ENCODE data around the gene MEN1. TPM values are rescaled to one million over a fixed set of nuclear protein-coding genes. Genes with fewer than 3 reads are reported as not detected.

The MEN1 gene
- total RNA-seq, 2 donors from 2014 or later = 21.1 to 45.5 TPM

DNA sequence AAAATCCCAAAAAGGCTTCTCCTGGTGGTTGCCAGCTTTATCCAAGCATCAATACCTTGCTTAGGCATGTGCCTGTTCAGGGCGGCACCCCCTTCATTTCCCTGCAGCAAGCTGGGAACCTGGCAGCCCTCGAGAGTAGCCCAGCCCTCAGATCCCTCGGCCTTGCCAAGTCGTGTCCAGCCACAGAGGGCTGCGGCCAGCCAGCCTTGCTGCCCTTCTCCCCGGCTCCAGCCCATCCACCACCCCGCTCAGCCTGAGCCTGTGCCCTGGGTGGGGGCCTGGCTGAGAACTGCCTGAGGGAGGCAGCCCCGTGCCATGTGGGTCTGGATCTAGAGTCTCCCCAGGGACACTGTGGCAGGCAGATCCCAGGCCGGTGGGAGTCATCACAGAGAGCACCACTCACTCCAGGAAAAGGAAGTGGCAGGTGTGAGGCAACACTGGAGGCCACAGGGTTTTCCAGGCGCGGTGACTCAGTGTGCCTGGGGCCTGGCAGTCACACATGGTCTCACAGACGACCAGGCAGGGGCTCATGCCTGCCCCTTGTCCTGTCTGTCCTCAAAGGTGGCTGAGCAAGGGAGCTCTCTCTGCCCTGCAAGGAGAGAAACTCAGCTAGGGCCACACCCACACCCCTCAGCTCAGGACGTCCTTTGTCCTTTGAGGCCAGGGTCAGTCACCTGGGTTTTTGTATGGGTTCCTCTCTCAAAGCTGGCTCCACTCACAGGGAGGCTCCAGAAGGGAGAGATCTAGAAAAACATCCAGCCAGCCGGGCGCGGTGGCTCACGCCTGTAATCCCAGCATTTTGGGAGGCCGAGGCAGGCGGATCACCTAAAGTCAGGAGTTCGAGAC lies 46.3 kb upstream of the MEN1 start:
- Histone ChIP-seq H3K9me3 (no peaks in the 10 kb centered on the region), H3K9ac (ENCODE audit: low read depth in 2 of 2, low read length in 2 of 2) (peak overlapping the region in 1 of 2 donors; percentile 32), H3K36me3 (peaks cover 6% of the 10 kb centered on the region), H3K27ac (peak overlapping the region; percentile 76), H3K27me3 (no peaks in the 10 kb centered on the region), H3K4me1 (peaks cover 35% of the 10 kb centered on the region), H3K4me3 (no peak overlapping the region)
- no peak for TF ChIP-seq CTCF (IDR thresholded peaks at IDR 0.05)
- peak; percentile 45 for DNase-seq
- intact Hi-C loops (cut with DNase I) = no loop called here

DNA sequence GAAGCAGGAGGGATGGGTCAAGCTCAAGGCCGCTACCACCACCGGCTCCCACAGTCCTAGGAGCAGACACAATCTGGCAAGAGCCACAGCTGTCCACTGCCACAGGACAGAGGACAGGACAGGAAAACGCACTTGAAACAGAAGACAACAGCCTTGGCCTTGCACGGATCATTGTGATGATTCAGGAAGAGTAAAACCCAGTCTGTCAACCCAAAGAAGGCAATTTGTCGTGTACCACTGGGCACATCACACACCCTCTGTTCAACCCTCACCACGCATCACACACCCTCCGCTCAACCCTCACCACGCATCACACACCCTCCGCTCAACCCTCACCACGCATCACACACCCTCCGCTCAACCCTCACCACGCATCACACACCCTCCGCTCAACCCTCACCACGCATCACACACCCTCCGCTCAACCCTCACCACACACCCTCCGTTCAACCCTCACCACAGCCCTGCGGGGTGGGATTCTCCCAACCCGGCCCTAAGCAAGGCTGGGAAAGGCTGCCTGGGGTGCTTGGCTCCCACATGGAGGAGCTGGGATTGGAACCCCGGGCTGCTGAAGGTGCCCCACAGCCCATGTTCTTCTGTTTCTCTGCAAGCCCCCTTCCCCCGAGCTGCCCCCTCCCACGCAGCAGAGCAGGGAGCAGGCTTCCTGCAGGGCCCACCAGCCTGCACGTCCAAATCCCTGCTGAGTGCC lies 45.4 kb upstream of the MEN1 start:
- DNase-seq = no peak
- H3K36me3 ChIP-seq = peaks cover 6% of the 10 kb centered on the region
- H3K4me3 ChIP-seq = no peak overlapping the region

DNA sequence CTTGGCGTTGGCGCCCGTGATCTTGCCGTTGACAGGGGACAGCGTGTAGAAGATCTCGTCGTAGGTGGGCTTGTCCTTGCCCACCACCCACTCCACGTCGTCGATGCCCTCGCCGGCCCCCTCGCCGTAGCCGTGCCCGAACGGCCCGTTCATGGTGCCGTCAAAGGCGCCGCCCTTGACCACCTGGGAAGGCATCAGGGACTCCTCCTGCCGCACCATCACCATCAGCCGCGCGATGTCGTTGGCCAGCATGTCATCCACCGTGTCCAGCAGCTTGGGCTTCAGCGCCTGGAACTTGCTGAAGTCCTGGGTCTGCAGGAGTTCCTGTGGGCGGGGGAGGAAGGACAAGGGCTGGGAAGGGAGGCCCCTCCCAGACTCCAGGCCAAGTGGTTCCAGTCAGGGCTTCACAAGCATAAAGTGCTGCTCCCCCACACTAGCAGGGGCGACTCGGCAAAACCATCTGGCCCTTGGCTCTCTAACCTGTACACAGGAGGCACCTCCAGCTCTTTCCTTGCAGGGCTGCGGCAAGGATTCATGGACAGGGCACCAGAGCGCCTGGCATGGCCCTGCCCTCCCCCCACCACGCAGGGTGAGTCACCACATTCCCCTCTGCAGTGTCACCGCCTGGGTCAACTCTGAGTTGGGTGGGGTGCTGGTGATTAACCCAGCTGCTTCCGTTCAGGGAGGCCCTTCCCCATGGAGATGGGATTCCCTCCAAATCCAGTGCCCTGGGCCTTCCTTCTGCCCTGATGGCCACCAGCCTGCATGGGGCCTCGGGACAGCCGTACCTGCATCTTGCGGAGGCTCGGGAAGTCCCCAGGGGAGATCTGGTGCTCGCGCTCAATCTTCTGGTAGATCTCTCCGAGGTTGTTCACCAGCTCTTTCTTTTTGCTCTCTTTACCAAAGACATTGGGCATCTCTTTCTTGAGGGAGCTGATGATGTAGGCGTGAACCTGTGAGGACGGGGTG lies 44.5 kb upstream of the MEN1 start:
- TF ChIP-seq CTCF (IDR thresholded peaks at IDR 0.05) = no peak
- Histone ChIP-seq H3K27me3 (no peaks in the 10 kb centered on the region), H3K4me3 (no peak overlapping the region)

More for the DNA sequence above, 45.4 kb upstream of the MEN1 start:
- H3K27me3 ChIP-seq = no peaks in the 10 kb centered on the region
- no peaks in the 10 kb centered on the region for H3K9me3 ChIP-seq
- intact Hi-C loops (cut with DNase I) = no loop called here
- peaks cover 39% of the 10 kb centered on the region for H3K4me1 ChIP-seq
- H3K9ac ChIP-seq (ENCODE audit: low read depth in 2 of 2, low read length in 2 of 2) = peak overlapping the region; percentile 27 to 73
- peak overlapping the region; percentile 76 for H3K27ac ChIP-seq
- TF ChIP-seq CTCF (IDR thresholded peaks at IDR 0.05) = no peak

GRCh38 chr11:64854157-64854533 lies 43.8 kb upstream of the MEN1 start:
- H3K27me3 ChIP-seq = no peaks in the 10 kb centered on the region
- intact Hi-C loops (cut with DNase I) = no loop called here
- no peaks in the 10 kb centered on the region for H3K9me3 ChIP-seq
- no peaks in the 10 kb centered on the region for H3K36me3 ChIP-seq
- H3K4me3 ChIP-seq = no peak overlapping the region
- DNase-seq = no peak
- H3K4me1 ChIP-seq = peaks cover 40% of the 10 kb centered on the region
- no peak overlapping the region for H3K9ac ChIP-seq (ENCODE audit: low read depth in 2 of 2, low read length in 2 of 2)
- TF ChIP-seq CTCF (IDR thresholded peaks at IDR 0.05) = no peak
- H3K27ac ChIP-seq = peak overlapping the region; percentile 76

More for the DNA sequence above, 44.5 kb upstream of the MEN1 start:
- Histone ChIP-seq H3K36me3 (peaks cover 3% of the 10 kb centered on the region), H3K27ac (peak overlapping the region; percentile 76), H3K4me1 (peaks cover 39% of the 10 kb centered on the region), H3K9ac (ENCODE audit: low read depth in 2 of 2, low read length in 2 of 2) (peak overlapping the region; percentile 27 to 73), H3K9me3 (no peaks in the 10 kb centered on the region)
- intact Hi-C loops (cut with DNase I) = no loop called here
- peak; percentile 89 for DNase-seq

DNA sequence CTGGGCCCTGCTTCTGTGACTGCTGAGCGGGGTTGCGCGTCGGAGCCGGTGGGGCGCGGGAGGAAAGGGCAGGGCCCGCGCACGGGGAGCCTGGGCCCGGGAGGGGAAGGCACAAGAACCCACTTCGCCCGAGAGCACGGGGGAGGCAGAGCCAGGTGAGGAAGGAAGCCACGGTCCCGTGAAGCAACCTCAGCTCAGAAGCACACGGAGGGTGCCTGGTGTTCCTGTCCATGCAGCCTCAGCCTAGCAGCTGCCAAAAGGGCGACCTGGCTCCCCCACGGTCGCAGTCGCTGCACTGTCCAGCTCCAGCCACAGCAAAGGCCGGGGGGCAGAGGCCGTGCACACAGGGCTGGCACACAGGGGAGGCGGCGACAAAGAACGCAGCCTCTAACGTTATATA lies 43.4 kb upstream of the MEN1 start:
- no peaks in the 10 kb centered on the region for H3K9me3 ChIP-seq
- no peaks in the 10 kb centered on the region for H3K36me3 ChIP-seq
- H3K27me3 ChIP-seq = no peaks in the 10 kb centered on the region
- H3K9ac ChIP-seq (ENCODE audit: low read depth in 2 of 2, low read length in 2 of 2) = peak overlapping the region in 1 of 2 donors; percentile 50
- peak overlapping the region; percentile 39 for H3K27ac ChIP-seq
- H3K4me1 ChIP-seq = peaks cover 44% of the 10 kb centered on the region
- intact Hi-C loops (cut with DNase I) = no loop called here
- no peak for TF ChIP-seq CTCF (IDR thresholded peaks at IDR 0.05)
- DNase-seq = no peak
- H3K4me3 ChIP-seq = no peak overlapping the region

Measured in colonic mucosa (tissue), 4 donors.